SH-SY5Y (cell line): ENCODE data around the gene CFD.

Experiments used
- GATA2 ChIP-seq: IDR thresholded peaks from 2 replicates; pipeline ENCODE4 v1.6.1; 2011; ENCODE audit warnings: mild to moderate bottlenecking, low read depth, low read length
- GATA3 ChIP-seq: IDR thresholded peaks from 2 replicates; pipeline ENCODE4 v1.6.1; 2011; ENCODE audit warnings: low read depth, mild to moderate bottlenecking, low read length, moderate library complexity

GRCh38 chr19:815775-816499 is 43.5 kb upstream of the CFD start:
- no peak for TF ChIP-seq GATA2
- TF ChIP-seq GATA3, result no peak
